T-cell (primary cell): ENCODE measurements around the gene CORO1C. TPM values are rescaled to one million over a fixed set of nuclear protein-coding genes. Genes with fewer than 3 reads are reported as not detected.

Source experiments
- ATAC-seq, 4 experiments: fragments of 200-7000 bp in 3 of 4; fragments of 150-1000 bp in 1 of 4; cut with Tn5 transposase; replicated peaks in 1 of 4; 1 replicate in 3 of 4; 2 replicates in 1 of 4; pipeline ENCODE4 v1.10.0; 2021; ENCODE audit warnings: moderate library complexity in 3 of 4, mild to moderate bottlenecking in 2 of 4, moderate number of reproducible peaks in 1 of 4
- CTCF ChIA-PET, 2 donors: fragments of 300-600 bp; sonication (Branson Sonifier 250); formaldehyde crosslinking; loops; one replicate each; lab custom pipeline; 2022; ENCODE audit warnings: antibody characterized with exemption in 2 of 2; lab: Charles Lee
- POLR2A ChIA-PET, 2 donors: fragments of 300-600 bp; sonication (Branson Sonifier 250); formaldehyde crosslinking; loops; one replicate each; lab custom pipeline; 2022; ENCODE audit warnings: antibody characterized with exemption in 2 of 2; lab: Charles Lee
- DNase-seq, 35 experiments: peaks; one replicate each; pipeline versions ENCODE4 v3.0.0 to v3.0.0-alpha.2; 2013 to 2023
- H3K27ac ChIP-seq: one replicate; pipeline ENCODE4 v1.5.1; 2013; ENCODE audit warnings: low read length
- H3K27me3 ChIP-seq, 2 experiments: replicated peaks in 1 of 2; 1 replicate in 1 of 2; 2 replicates in 1 of 2; pipeline versions ENCODE4 v1.6.1 to v1.7.0; 2013; ENCODE audit warnings: low read length in 1 of 2, mixed read lengths in 1 of 2; ENCODE audit not compliant: control insufficient read depth in 2 of 2, insufficient read depth in 2 of 2; ENCODE audit errors: extremely low read depth in 1 of 2
- H3K36me3 ChIP-seq, 2 donors: 1 replicate in 1 of 2; 2 replicates in 1 of 2; pipeline versions ENCODE4 v1.6.1 to v1.7.0; 2013; ENCODE audit warnings: low read length in 1 of 2; ENCODE audit not compliant: control insufficient read depth in 2 of 2, insufficient read depth in 1 of 2; ENCODE audit errors: extremely low read depth in 1 of 2
- H3K4me1 ChIP-seq, 2 experiments: 1 replicate in 1 of 2; 2 replicates in 1 of 2; pipeline versions ENCODE4 v1.6.1 to v1.7.0; 2013; ENCODE audit warnings: low read length in 2 of 2, mixed read lengths in 1 of 2; ENCODE audit not compliant: insufficient read depth in 2 of 2, control insufficient read depth in 1 of 2; ENCODE audit errors: extremely low read depth in 1 of 2
- H3K4me3 ChIP-seq, 2 donors: 1 replicate in 1 of 2; 2 replicates in 1 of 2; pipeline versions ENCODE4 v1.5.1 to v1.7.0; 2013; ENCODE audit warnings: mild to moderate bottlenecking in 2 of 2, low read length in 1 of 2, moderate library complexity in 1 of 2; ENCODE audit not compliant: control insufficient read depth in 1 of 2; ENCODE audit errors: extremely low read depth in 1 of 2
- H3K9me3 ChIP-seq: 2 replicates; pipeline ENCODE4 v1.7.0; 2013
- H3K27ac Mint-ChIP-seq, 2 donors: one replicate each; pipeline ENCODE4 v1.8.0; 2020 to 2021; ENCODE audit warnings: mild to moderate bottlenecking in 2 of 2, mixed read lengths in 2 of 2
- H3K27me3 Mint-ChIP-seq, 2 donors: one replicate each; pipeline ENCODE4 v1.8.0; 2021 to 2022; ENCODE audit warnings: mixed read lengths in 2 of 2
- H3K36me3 Mint-ChIP-seq: one replicate; pipeline ENCODE4 v1.8.0; 2021; ENCODE audit warnings: mixed read lengths
- H3K4me1 Mint-ChIP-seq, 3 donors: one replicate each; pipeline ENCODE4 v1.8.0; 2020 to 2022; ENCODE audit warnings: mixed read lengths in 3 of 3, mild to moderate bottlenecking in 1 of 3
- H3K4me3 Mint-ChIP-seq, 3 donors: one replicate each; pipeline ENCODE4 v1.8.0; 2020 to 2022; ENCODE audit warnings: mild to moderate bottlenecking in 3 of 3, mixed read lengths in 3 of 3, moderate library complexity in 3 of 3
- H3K9me3 Mint-ChIP-seq, 3 donors: one replicate each; pipeline ENCODE4 v1.8.0; 2020 to 2022; ENCODE audit warnings: mixed read lengths in 3 of 3
- WGBS: methylation state at CpG from one replicate; pipeline ENCODE4 v1.1.5; 2013; ENCODE audit warnings: missing lambda C conversion rate; ENCODE audit not compliant: insufficient coverage; 5-methylcytosine and 5-hydroxymethylcytosine counted together
- total RNA-seq, 35 experiments: library from RNA in 6 of 35; stranded (reverse) in 6 of 35; fragments of 120-200 nt in 1 of 35; gene quantifications; one replicate each; pipeline versions ENCODE4 v1.2.1 to v1.2.4 and lab custom pipeline; 2013 to 2026

The CORO1C gene
- total RNA-seq, 5 donors from 2014 or later (not counting 1 experiment from before 2014, with no cell fraction given) = 7.4 to 11.4 (median 8.7) TPM

GRCh38 chr12:108609537-108610335, 121.6 kb downstream of the CORO1C start:
- peaks cover 0 to 5% of the 10 kb centered on the region in 2 experiments for H3K27me3 ChIP-seq
- H3K27ac ChIP-seq = no peak overlapping the region
- Mint-ChIP-seq H3K27me3 (no peaks in the 10 kb centered on the region), H3K27ac (no peak overlapping the region), H3K36me3 (peaks cover 2% of the 10 kb centered on the region), H3K4me1 (peaks cover 0 to 17% (median 9%) of the 10 kb centered on the region in 3 donors), H3K4me3 (no peak overlapping the region), H3K9me3 (no peaks in the 10 kb centered on the region)
- WGBS = 59% methylated on average over 13 of the region's 21 CpGs
- no peaks in the 10 kb centered on the region for H3K4me1 ChIP-seq
- H3K36me3 ChIP-seq = no peaks in the 10 kb centered on the region
- DNase-seq (no peak), ATAC-seq (no peak)
- CTCF ChIA-PET = no interaction called here
- H3K4me3 ChIP-seq = no peak overlapping the region
- no peaks in the 10 kb centered on the region for H3K9me3 ChIP-seq
- POLR2A ChIA-PET = no interaction called here

GRCh38 chr12:108608616-108609015, 122.7 kb downstream of the CORO1C start:
- Histone ChIP-seq H3K27me3 (peaks cover 0 to 5% of the 10 kb centered on the region in 2 experiments), H3K4me1 (no peaks in the 10 kb centered on the region), H3K36me3 (no peaks in the 10 kb centered on the region), H3K4me3 (no peak overlapping the region), H3K27ac (no peak overlapping the region), H3K9me3 (no peaks in the 10 kb centered on the region)
- Mint-ChIP-seq H3K36me3 (no peaks in the 10 kb centered on the region), H3K4me3 (no peak overlapping the region), H3K4me1 (peaks cover 0 to 12% (median 7%) of the 10 kb centered on the region in 3 donors), H3K27me3 (no peaks in the 10 kb centered on the region), H3K27ac (no peak overlapping the region), H3K9me3 (no peaks in the 10 kb centered on the region)
- no peak for DNase-seq
- ATAC-seq = no peak
- ChIA-PET CTCF (interaction anchor here in 1 of 2 donors (0.5 to 1.1 kb wide), 3 partner anchors 39 to 56 kb away, joined by 3 to 8 read pairs (median 4); no protein-coding TSS in a partner anchor), POLR2A (no interaction called here)
- WGBS = 80% methylated on average over 1 of the region's 5 CpGs

GRCh38 chr12:108607981-108608600, 123.2 kb downstream of the CORO1C start:
- Histone ChIP-seq H3K9me3 (no peaks in the 10 kb centered on the region), H3K36me3 (no peaks in the 10 kb centered on the region), H3K27me3 (peaks cover 0 to 8% of the 10 kb centered on the region in 2 experiments), H3K4me3 (no peak overlapping the region), H3K4me1 (no peaks in the 10 kb centered on the region), H3K27ac (no peak overlapping the region)
- H3K27ac Mint-ChIP-seq = no peak overlapping the region
- no peak for ATAC-seq
- H3K36me3 Mint-ChIP-seq = no peaks in the 10 kb centered on the region
- WGBS = 86% methylated on average over 6 of the region's 10 CpGs
- no peaks in the 10 kb centered on the region for H3K9me3 Mint-ChIP-seq
- DNase-seq = no peak
- ChIA-PET CTCF (interaction anchor here in 1 of 2 donors (0.5 to 1.1 kb wide), 2 partner anchors 39 to 42 kb away, joined by 3 to 8 read pairs; no protein-coding TSS in a partner anchor), POLR2A (no interaction called here)
- no peak overlapping the region for H3K4me3 Mint-ChIP-seq
- no peaks in the 10 kb centered on the region for H3K27me3 Mint-ChIP-seq
- peaks cover 0 to 9% (median 5%) of the 10 kb centered on the region in 3 donors for H3K4me1 Mint-ChIP-seq

- WGBS = 99% methylated on average over 9 of the region's 9 CpGs
- ATAC-seq (no peak), DNase-seq (no peak)
- H3K4me1 Mint-ChIP-seq = peaks cover 0 to under 1% (median 0%) of the 10 kb centered on the region in 3 donors
- ChIA-PET POLR2A (no interaction called here), CTCF (no interaction called here)
- no peak overlapping the region for H3K4me3 ChIP-seq
- H3K9me3 Mint-ChIP-seq = no peaks in the 10 kb centered on the region
- no peaks in the 10 kb centered on the region for H3K36me3 ChIP-seq
- H3K27me3 Mint-ChIP-seq = no peaks in the 10 kb centered on the region
- H3K27ac Mint-ChIP-seq = no peak overlapping the region
- H3K27ac ChIP-seq = no peak overlapping the region
- H3K9me3 ChIP-seq = no peaks in the 10 kb centered on the region
- H3K27me3 ChIP-seq = peaks cover 0 to 9% of the 10 kb centered on the region in 2 experiments
- no peaks in the 10 kb centered on the region for H3K4me1 ChIP-seq
- no peak overlapping the region for H3K4me3 Mint-ChIP-seq
- H3K36me3 Mint-ChIP-seq = no peaks in the 10 kb centered on the region
Measured at GRCh38 chr12:108606492-108606891, 124.8 kb downstream of the CORO1C start.

- H3K27me3 Mint-ChIP-seq = no peaks in the 10 kb centered on the region
Measured at GRCh38 chr12:108605690-108606406, 125.5 kb downstream of the CORO1C start.

GRCh38 chr12:108605000-108605689, 126.2 kb downstream of the CORO1C start:
- no peaks in the 10 kb centered on the region for H3K27me3 Mint-ChIP-seq
- Histone ChIP-seq H3K9me3 (no peaks in the 10 kb centered on the region), H3K27me3 (peaks cover 0 to 9% of the 10 kb centered on the region in 2 experiments), H3K36me3 (no peaks in the 10 kb centered on the region), H3K4me3 (no peak overlapping the region), H3K27ac (no peak overlapping the region), H3K4me1 (no peaks in the 10 kb centered on the region)
- CTCF ChIA-PET = no interaction called here
- no peak for ATAC-seq
- H3K4me3 Mint-ChIP-seq = no peak overlapping the region
- DNase-seq = no peak
- H3K27ac Mint-ChIP-seq = no peak overlapping the region
- POLR2A ChIA-PET = no interaction called here
- H3K36me3 Mint-ChIP-seq = no peaks in the 10 kb centered on the region
- 86% methylated on average over 1 of the region's 3 CpGs for WGBS
- no peaks in the 10 kb centered on the region for H3K9me3 Mint-ChIP-seq
- no peaks in the 10 kb centered on the region for H3K4me1 Mint-ChIP-seq

More at GRCh38 chr12:108605690-108606406, 125.5 kb downstream of the CORO1C start:
- H3K36me3 Mint-ChIP-seq = no peaks in the 10 kb centered on the region
- Histone ChIP-seq H3K4me3 (no peak overlapping the region), H3K36me3 (no peaks in the 10 kb centered on the region), H3K4me1 (no peaks in the 10 kb centered on the region), H3K9me3 (no peaks in the 10 kb centered on the region), H3K27ac (no peak overlapping the region), H3K27me3 (peaks cover 0 to 9% of the 10 kb centered on the region in 2 experiments)
- no peak overlapping the region for H3K4me3 Mint-ChIP-seq
- ChIA-PET POLR2A (no interaction called here), CTCF (no interaction called here)
- 66% methylated on average over 4 of the region's 4 CpGs for WGBS
- DNase-seq (no peak), ATAC-seq (no peak)
- H3K4me1 Mint-ChIP-seq = no peaks in the 10 kb centered on the region
- no peaks in the 10 kb centered on the region for H3K9me3 Mint-ChIP-seq
- H3K27ac Mint-ChIP-seq = no peak overlapping the region
